NCI-H187 treated with DMSO at 0.1 percent for 48 hours (cell line): ENCODE measurements around the gene PPM1H.

Experiments
- DNase-seq: peaks from one replicate; lab custom pipeline; 2025; lab: John Stamatoyannopoulos, UW

PPM1H gene

GRCh38 chr12:62603811-62604098, 331.2 kb downstream of the PPM1H start:
- DNase-seq = no peak

- no peak for DNase-seq
These were observed 331.7 kb downstream of the PPM1H start for GRCh38 chr12:62603061-62603810.

- DNase-seq = peak; percentile 60
These were observed 332.5 kb downstream of the PPM1H start for GRCh38 chr12:62602255-62603060.

GRCh38 chr12:62601765-62602164, 333.2 kb downstream of the PPM1H start:
- no peak for DNase-seq

GRCh38 chr12:62599854-62600437, 335.0 kb downstream of the PPM1H start:
- no peak for DNase-seq

GRCh38 chr12:62598846-62599245, 336.1 kb downstream of the PPM1H start:
- DNase-seq = no peak

- DNase-seq = no peak
These were observed 337.7 kb downstream of the PPM1H start for GRCh38 chr12:62597253-62597652.
